Stimulated activated CD8-positive, alpha-beta memory T cell treated with anti-CD3 and anti-CD28 coated beads, Interleukin-15, amount 100 ng/mL, for 1 hour (primary cell): ENCODE measurements around the gene EDRF1.
"Not testable (repeated sequence)": the region's sequence is repeated elsewhere in the genome, so short reads cannot be mapped to it uniquely, and the experiment has no call there.

Experiments used
- DNase-seq: peaks from one replicate; pipeline ENCODE4 v3.0.0-alpha.2; 2020; ENCODE audit warnings: low read depth

EDRF1 gene, protein sequence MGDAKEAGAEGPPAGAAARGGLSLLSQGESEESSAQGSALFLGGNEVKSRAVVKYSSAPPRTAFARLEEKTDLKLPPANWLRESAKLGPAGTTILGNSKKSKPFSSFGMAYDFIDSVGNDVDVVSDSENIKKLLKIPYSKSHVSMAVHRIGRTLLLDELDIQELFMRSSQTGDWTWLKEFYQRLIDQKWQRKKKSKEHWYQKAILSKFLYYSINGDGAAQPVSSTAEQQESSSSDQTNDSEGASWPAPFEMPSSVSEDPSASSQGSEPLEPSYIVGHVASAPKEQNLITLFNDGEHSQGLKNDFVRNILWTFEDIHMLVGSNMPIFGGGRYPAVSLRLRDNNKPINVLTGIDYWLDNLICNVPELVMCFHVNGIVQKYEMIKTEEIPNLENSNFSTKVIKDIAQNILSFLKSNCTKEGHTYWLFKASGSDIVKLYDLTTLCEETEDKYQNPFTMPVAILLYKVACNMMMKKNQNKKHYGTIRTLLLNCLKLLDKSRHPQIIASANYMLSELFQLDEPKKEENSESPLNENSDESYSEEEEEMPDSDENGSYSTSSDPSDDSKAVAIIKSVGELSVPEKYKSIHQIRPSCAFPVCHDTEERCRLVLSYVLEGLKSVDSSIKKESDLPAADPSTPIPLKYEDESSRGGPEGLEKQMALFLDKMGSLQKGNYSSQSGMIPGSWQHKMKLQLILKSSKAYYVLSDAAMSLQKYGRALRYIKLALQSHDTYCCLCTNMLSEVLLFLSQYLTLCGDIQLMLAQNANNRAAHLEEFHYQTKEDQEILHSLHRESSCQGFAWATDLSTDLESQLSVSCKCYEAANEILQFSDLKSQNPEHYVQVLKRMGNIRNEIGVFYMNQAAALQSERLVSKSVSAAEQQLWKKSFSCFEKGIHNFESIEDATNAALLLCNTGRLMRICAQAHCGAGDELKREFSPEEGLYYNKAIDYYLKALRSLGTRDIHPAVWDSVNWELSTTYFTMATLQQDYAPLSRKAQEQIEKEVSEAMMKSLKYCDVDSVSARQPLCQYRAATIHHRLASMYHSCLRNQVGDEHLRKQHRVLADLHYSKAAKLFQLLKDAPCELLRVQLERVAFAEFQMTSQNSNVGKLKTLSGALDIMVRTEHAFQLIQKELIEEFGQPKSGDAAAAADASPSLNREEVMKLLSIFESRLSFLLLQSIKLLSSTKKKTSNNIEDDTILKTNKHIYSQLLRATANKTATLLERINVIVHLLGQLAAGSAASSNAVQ

DNA sequence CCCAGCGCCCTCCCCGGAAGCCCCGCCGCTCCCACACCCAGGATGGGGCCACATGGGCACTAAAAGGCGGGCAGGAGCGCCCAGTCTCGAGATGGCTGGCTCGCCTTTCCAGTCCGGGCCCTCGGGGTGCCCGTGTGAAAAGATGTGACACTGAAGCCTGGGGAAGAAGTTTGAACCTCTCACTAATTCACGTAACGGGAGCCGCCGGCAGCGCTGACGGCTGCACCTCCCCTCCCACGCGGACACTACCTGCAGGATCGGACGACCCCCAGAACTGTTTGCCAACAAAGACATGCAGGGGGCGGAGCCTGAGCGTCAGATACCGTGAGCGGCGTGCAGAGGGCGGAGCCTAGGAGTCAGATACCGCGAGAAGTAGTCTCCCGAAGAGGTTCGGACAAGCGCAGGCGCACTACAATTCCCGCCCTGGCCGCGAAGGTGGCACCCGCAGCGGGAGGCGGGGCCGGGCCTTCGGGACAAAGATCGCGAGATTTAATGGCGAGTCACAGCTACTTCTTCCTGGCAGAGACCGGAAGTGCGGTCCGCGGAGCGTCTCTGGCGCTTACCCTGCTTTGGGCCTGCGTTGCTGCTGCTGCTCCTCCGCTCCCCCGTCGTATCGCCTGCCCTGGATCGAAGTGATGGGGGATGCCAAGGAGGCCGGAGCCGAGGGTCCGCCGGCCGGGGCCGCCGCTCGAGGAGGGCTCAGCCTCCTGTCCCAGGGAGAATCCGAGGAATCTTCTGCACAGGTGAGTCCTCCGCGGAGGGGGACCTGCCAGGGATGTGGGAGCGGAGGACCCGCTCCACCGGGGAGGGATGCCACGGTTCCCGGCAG is at the start of gene EDRF1:
Gene EDRF1 (plus strand): TSS at position 537 of the 829 bp plus-strand sequence. CDS start 99 bp downstream, at position 636.
- DNase-seq, result peak; percentile 98

DNA sequence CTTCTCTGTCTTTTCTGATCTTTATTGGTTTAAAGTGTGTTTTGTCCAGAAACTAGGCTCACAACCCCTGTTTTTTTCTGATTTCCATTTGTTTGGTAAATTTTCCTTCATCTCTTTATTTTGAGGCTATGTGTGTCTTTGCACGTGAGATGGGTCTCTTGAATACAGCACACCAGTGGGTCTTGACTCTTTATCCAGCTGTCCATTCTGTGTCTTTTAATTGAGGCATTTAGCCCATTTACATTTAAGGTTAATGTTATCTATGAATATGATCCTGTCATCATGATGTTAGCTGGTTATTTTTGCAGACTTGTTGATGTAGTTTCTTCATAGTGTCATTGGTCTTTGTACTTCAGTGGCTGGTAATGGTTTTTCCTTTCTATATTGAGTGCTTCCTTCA is 46.6 kb upstream of the EDRF1 start:
- DNase-seq, result no peak

DNA sequence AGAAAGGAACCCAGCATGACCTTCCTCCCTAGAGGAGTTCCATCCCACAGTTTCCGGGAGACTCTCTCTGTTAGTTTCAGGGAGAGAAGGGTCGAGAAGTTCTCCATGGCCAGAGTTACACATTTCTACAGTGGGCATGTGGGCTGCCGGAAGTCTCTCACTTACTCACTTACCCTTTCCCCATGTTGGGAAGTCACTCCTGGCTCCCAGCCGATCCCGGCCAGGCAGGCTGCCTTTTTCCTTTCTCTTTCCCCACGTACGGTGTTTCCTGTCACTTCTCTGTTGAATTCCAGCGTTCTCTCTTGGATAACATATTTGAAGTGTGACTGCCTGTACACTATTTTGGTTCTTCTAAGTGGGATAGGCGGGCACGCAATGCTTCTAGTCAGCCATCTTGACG is 40.1 kb upstream of the EDRF1 start:
- no peak for DNase-seq

DNA sequence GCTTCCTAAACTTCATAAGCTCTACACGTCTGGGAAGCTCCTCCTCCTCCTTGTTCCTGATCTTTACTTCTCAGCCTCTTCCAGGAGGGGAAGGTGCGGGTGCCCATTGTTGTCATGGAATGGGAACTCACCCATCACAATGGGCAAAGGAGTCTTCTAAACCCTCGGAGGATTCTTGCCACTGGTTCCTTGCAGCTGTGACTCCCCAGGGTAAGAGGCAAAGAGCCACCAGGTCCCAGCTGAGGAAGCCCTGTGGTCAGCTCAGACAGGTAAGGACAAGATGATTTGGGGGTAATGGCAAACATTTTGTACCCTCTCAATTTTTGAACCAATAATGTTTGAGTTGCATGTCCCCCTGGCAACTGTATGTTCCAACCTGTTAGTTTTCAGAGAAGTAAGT is 36.4 kb upstream of the EDRF1 start, which contains the start of gene TEX36:
Gene TEX36 (minus strand): TSS at position 101 of the 400 bp plus-strand sequence. CDS start 174 bp downstream, outside the sequence.
- DNase-seq, result no peak

DNA sequence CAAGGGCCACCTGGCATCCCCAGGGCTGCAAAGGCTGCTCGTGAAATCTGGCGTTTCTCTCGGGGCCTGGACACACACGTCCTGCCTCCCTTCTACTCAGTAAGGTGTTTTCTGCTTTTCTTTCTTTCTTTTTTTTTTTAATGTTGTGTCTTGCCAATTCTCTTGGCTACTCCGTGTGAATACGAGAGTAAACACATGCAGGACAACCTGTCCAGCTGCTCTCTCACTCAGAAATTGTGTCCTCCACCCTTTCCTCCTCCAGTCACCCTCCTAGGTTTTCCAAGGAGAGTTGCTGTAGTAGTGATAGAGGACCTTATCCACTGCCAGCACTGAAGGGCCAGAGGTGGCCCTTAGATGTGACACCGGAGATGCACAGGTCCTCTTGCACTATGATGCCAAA is 35.7 kb upstream of the EDRF1 start:
- no peak for DNase-seq

DNA sequence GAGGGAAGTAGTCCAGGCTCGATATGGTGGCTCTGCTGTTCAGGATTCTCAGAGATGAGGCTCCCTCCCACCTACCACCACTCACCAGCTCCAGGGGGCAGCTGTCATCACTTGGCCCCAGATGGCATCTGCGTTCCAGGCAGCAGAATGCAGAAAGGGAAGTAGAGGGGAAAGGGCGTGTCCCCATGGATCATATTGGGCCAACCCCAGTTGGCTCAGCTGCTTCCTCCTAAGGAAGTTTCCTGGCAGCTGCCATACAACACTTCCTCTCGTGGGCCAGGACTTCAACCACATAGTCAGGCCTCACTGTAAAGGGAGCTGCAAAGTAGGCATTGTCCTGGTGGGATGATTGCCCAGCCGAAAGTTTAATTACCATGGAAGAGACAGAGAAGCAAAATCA is 34.9 kb upstream of the EDRF1 start:
- no peak for DNase-seq

DNA sequence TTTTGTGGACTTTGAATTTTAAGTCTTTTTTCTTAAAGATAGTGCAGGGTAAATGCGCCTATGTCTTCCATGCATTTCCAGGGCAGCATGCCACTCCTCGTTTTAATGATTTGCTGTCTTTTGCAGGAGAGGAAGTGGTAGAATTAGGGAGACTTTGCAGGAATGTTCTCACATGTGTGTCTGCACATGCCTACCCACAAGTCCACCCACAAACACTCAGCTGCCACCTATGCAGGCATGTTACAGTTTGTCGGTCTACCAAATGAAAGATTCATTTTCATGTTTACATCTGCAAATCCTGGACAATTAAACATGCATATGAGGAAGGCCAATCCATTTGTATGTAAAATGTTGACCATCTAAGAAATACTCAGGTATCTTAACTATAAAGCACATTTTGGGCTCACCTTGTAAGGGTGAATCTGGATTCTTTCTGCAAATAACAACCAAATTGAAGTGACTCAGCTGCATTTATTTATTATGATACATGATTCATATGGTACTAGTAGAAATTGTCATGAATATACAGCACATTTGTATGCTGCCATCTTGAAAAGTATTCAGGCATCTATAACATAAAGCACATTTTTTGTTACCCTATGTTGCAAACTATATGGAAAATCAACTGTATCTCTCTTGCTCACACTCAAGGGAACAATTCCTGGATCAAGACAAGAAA is 31.9 kb upstream of the EDRF1 start:
- DNase-seq, result no peak

DNA sequence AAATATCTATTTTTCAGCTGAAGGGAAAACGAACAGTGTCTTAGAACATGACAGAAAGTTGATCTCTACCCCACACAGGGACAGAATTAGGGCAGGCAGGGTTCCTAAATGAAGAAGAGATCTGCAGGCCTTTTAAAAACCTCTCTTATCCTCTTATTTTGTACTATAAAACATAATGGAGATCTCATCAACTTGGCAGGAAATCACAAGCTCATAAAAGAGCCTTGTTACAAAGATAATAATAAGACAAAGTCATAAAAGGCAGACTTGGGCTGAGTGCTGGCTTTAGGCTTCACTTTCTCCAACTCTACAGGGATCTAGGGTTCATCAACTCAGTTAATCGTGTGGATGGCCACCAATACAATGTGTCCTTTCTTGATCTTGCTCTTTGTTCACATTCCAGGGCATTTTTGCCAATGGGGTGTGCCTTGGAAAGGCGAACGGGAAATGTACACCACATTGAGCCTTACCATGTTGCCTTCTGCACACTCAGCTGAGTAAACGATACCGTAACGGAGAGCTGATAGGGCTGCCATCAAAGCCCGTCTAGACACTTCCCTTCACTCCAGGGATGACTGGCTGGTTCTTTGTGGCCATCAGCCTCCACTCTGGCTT is 29.4 kb upstream of the EDRF1 start:
- DNase-seq, result no peak

DNA sequence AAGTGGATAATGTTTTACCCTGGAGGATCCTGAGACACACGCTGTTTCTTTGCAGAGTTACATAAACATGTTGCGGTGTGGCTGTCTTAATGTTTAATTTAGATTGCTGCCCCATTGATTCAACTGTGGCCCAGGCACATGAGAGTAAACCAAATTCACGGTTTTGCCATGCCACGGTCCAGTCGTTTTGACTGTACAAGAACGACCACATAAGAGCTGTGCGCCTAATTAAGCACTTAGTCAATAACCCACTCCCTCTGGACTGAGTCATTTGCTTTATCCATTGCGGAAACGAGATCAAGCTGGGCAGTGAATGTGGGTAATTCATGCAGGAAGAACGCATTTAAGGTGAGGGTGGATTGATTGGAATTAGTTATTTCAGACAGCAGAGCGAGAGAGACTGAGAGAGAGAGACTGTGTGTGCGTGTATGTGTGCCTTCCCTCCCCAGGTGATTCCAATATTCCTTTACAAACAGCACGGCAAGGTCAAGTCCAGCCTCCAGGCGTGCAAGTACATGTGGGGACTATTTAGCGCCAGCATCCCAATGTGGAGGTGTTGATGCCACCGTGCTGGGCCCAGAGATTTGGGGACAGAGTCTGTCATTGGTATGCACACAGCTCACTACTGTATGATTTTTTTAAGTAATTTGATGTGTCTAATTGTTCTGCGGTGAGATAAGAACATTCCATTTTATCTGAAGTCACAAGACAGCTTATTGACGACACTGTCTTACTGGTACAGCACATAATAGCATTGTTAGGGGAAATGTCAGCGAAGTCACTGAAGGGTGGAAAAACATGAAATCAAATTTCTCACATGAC is 28.1 kb upstream of the EDRF1 start:
- no peak for DNase-seq

DNA sequence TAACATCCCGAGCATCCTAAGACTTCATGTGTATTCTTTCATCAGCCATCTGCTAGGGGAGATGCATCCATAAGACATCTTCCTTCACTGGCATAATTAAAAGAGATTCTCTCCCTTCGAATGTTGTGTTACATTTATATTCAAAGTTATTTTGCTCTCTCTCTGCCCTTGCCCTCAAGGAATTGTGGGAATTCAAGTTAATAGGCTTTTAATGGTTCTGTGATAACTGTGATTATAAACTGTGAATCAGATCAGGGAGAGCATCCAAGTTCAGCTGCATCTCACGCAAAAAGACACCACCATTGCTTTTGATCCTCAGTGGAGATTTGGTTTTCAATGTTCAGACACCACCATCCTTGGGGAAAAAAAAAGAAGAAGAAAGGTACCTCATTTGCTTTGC is 27.3 kb upstream of the EDRF1 start:
- DNase-seq, result no peak

DNA sequence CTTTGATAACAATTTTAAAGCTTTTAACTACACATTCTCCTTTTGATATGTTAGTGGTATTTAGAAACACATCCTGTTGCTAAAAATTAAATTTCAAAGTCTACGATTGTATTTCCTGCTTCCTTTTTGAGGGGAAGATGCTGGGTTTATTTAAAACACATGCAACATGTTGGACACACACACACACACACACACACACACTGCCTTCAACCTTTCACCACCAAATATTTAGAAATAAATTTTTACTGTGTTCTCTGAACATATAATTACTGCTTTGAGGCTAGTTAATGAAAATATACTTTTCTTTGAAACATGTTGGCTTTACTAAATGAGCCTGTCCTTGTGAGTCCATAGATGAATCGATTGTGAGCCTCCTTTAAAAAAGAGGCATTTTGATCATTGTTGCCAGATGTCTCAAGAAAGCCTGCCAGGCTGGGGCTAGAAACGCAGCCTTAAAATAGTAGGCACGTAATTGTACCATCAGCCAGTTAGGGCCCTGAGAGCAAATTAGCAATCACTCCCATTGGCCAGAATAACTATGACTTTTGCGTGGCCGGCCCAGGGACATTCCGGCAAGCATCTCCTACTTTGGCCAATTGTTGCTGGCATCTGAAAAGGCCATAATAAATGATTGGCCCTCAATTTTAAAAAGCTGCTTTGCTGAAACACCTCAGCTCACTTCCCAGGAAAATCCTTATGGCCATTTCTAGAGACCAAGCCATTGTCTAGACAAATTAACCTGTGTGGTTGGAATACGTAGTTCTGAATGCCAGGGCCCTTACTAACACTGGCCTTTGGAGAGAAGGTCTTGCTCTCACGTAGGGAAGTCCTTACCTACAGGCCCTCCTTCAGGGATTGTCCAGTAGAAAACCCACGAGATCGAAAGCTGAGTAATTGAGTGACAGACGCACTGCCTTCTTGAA is 26.6 kb upstream of the EDRF1 start:
- no peak for DNase-seq

DNA sequence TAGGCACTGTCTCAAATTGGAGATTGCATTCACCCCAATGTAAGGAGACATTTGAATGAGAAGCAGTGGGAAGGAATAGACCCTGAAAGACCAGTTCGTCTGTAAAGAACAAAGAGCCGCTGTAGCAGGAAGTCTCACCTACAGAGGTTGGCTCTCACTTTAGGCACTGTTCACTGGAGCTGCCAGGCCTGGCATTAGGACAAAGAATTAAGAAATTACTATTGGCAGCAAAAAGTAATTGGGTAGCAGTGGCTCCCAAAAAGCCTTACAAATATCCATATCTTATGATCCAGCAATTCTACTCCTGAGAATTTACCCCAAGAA is 26.0 kb upstream of the EDRF1 start:
- DNase-seq, result no peak

DNA sequence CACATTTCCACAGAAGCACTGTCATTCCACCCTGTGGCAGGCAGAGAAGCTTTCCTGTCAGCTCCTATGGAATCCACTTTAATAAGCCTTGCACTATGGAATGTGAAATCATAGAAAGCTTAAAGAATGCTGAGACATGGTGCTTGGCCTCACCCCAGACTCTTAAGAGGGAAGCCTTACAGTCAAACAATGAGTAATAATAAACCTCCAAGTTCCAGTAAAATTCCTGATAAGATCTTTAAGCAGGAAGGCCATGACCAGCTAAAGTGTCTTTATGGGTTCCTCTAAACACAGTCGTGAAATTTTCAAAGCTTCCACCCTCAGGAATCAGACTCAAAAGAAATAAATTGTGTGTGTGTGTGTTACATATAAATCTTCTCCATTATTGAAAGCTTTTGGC is 24.6 kb upstream of the EDRF1 start:
- DNase-seq, result no peak

DNA sequence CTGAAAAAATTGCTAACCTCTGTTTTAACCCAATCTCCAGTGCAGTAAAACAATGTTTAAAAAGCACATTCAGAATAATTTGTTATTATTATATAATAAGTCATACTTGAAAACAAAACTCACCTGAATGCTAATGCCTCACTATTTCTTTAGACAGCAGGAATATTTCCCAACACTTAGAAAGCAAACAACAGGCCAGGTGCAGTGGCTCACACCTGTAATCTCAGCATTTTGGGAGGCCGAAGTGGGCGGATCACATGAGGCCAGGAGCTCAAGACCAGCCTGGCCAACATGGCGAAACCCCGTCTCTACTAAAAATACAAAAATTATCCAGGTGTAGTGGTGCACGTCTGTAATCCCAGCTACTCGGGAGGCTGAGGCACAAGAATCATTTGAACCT is 22.6 kb upstream of the EDRF1 start:
- not testable (repeated sequence) for DNase-seq

DNA sequence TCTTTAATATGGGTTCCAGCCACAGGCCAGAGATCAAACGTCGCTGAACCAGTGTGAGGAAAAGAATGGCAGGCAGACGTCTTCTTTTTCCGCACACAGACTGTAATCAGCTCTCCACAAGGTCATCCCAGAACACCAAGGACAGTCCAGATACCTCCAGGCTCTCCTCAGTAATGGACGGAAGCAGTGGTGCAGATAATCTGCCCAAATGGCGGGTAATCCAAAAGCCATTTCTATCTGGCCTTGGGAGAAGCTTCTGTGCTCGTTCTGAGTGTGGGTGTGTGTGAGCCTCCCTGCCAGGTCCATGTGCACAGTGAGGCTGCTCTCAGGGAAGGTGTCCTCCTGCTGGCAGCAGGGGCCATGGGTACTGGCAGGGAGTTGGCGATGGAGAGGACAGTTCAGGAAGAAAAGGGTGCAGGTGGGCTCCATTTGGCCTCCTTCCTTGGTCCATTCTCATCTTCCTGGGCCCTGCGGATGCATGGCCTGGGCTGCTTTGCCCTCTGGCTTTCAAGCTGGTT is 21.0 kb upstream of the EDRF1 start:
- no peak for DNase-seq

DNA sequence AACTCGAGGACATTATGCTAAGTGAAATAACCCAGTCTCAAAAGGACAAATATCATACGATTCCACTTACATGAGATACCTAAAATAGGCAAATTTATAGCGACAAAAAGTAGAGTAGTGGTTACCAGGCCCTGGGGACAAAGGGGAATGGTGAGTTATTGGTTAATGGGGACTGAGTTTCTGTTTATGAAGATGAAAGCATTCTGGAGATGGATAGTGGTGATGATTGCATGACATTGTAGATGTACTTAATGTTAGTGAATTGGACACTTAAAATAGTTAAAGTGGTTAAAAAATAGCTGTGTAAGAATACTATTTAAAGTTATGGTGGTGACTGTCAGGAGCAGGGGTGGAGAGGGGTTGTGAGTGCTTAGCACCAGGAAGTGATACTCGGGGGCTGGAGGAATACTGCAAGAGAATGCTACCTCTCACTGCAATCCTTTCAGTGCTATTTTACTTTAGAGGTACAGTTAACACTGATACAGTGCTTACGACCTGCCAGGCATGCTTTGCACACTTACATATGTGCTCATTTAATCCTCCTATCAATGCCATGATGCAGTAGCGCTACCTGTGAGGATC is 19.9 kb upstream of the EDRF1 start:
- no peak for DNase-seq

DNA sequence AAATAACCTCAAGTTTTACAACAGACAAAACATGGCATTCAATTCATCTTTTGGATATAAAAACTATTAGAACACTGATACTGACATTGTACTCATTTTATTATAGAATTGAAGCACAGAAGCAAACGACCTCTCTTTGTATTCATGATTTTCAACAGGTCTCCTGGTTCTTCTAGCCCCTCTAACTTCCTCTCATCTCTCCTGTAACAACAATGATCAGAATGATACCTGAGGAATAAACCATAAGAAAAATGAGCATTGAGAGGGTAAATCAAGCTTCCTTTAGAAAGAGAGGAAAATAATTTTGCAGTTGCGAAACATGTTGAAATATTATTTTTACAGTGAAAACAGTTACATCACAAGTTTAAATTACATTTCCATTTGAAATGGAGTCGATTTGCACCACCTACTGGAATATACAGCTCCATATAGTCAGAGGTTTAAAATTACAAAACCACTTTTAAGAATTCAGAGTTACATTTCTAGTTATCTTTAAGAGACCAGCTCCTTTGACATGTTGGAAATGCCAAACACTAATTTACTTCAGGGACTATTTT is 19.1 kb upstream of the EDRF1 start:
- no peak for DNase-seq
